Measurements from ENCODE around the gene NCOR1.

- no peak for TF ChIP-seq EP300 (IDR thresholded peaks at IDR 0.05)
- TF ChIP-seq POLR2A (IDR thresholded peaks at IDR 0.05), result no peak
- TF ChIP-seq CTCF (IDR thresholded peaks at IDR 0.05), result no peak
These were observed 43.7 kb downstream of the NCOR1 start for GRCh38 chr17:16171613-16172012.
